HepG2 (cell line): ENCODE results near the gene EVL. TPM values are rescaled to one million over a fixed set of nuclear protein-coding genes. Genes with fewer than 3 reads are reported as not detected.

ENCODE experiments used
- ATAC-seq: fragments of 200-7000 bp; cut with Tn5 transposase; 3 replicates; pipeline ENCODE4 v1.9.1; 2020; ENCODE audit warnings: mild to moderate bottlenecking, moderate library complexity
- BruUV-seq: library from RNA; stranded (reverse); fragments of 400-500 nt; replicated peaks from 2 replicates; lab custom pipeline; 2021; lab: Mats Ljungman, UMichigan
- CTCF ChIA-PET: fragments of 300-600 bp; formaldehyde crosslinking; extraction: SDS; loops from one replicate; lab custom pipeline; 2021; ENCODE audit warnings: low total read pairs, inconsistent platforms, low intra/inter-chr PET ratio; lab: Yijun Ruan, JAX
- POLR2A ChIA-PET: fragments of 350-600 bp; sonication (Branson Sonifier 250); formaldehyde crosslinking; loops from one replicate; lab custom pipeline; 2020; ENCODE audit warnings: antibody characterized with exemption, inconsistent platforms; lab: Yijun Ruan, JAX
- DNase-seq: peaks from one replicate; pipeline ENCODE4 v3.0.0-alpha.2; 2015; ENCODE audit warnings: low spot score
- FAIRE-seq: peaks from 3 replicates; lab custom pipeline; 2011; peaks lifted over from hg19 to GRCh38; lab: Jason Lieb, UNC
- H2AFZ ChIP-seq: one replicate; pipeline ENCODE4 v1.6.1; 2011; ENCODE audit warnings: low read length, inconsistent platforms
- H3K27ac ChIP-seq: fragments of 300-600 bp; 3 replicates; pipeline ENCODE4 v1.8.0; 2011; ENCODE audit warnings: mixed run types, mild to moderate bottlenecking, mixed read lengths, low read length, inconsistent platforms; ENCODE audit not compliant: insufficient read depth; ENCODE audit errors: extremely low read length
- H3K27me3 ChIP-seq, 2 experiments: fragments of 200-600 bp in 1 of 2; 2 replicates in 1 of 2; 3 replicates in 1 of 2; pipeline versions ENCODE4 v1.6.0 to v1.8.0; 2011; ENCODE audit warnings: low read length in 2 of 2, mild to moderate bottlenecking in 2 of 2, moderate library complexity in 2 of 2, inconsistent platforms in 1 of 2; ENCODE audit not compliant: insufficient read depth in 2 of 2, control insufficient read depth in 1 of 2
- H3K36me3 ChIP-seq, 2 experiments: fragments of 200-600 bp in 1 of 2; replicated peaks in 1 of 2; 2 replicates in 1 of 2; 3 replicates in 1 of 2; pipeline versions ENCODE4 v1.5.1 to v1.8.0; 2011; ENCODE audit warnings: low read length in 2 of 2, inconsistent platforms in 1 of 2; ENCODE audit not compliant: insufficient read depth in 2 of 2, control insufficient read depth in 1 of 2
- H3K4me1 ChIP-seq: 2 replicates; pipeline ENCODE4 v1.5.1; 2012; ENCODE audit warnings: low read length, inconsistent platforms; ENCODE audit not compliant: insufficient read depth
- H3K4me2 ChIP-seq: 2 replicates; pipeline ENCODE4 v1.6.0; 2011; ENCODE audit warnings: low read depth, low read length, inconsistent platforms
- H3K4me3 ChIP-seq, 3 experiments: fragments of 200-600 bp in 1 of 3; sonication (generic), shearing (Covaris generic) in 1 of 3; replicated peaks in 1 of 3; 2 replicates each; pipeline ENCODE4 v1.5.1; 2011 to 2016; ENCODE audit warnings: low read length in 3 of 3, inconsistent platforms in 2 of 3, low read depth in 2 of 3, mild to moderate bottlenecking in 2 of 3, control low read depth in 1 of 3, mixed read lengths in 1 of 3; ENCODE audit not compliant: insufficient read depth in 1 of 3
- H3K79me2 ChIP-seq: one replicate; pipeline ENCODE4 v1.6.1; 2011; ENCODE audit warnings: low read length, inconsistent platforms; ENCODE audit not compliant: insufficient read depth
- H3K9ac ChIP-seq: 2 replicates; pipeline ENCODE4 v1.6.0; 2011; ENCODE audit warnings: mild to moderate bottlenecking, low read depth, low read length, inconsistent platforms; ENCODE audit not compliant: insufficient read depth
- H3K9me3 ChIP-seq: 2 replicates; pipeline ENCODE4 v1.5.1; 2012; ENCODE audit warnings: mild to moderate bottlenecking, low read length
- H4K20me1 ChIP-seq: 2 replicates; pipeline ENCODE4 v1.6.0; 2011; ENCODE audit warnings: inconsistent platforms, mild to moderate bottlenecking, low read length, moderate library complexity; ENCODE audit not compliant: insufficient read depth
- ADNP ChIP-seq: sonication (generic); formaldehyde crosslinking; IDR thresholded peaks from 2 replicates; pipeline ENCODE4 v1.4.0; 2020; ENCODE audit warnings: missing genetic modification reagents
- CERS6 ChIP-seq: sonication (generic); formaldehyde crosslinking; IDR thresholded peaks from 2 replicates; pipeline ENCODE4 v1.5.0; 2020; ENCODE audit warnings: missing genetic modification reagents
- GMEB2 ChIP-seq: IDR thresholded peaks from 2 replicates; pipeline ENCODE4 v1.6.1; 2016; ENCODE audit warnings: missing biosample characterization, missing genetic modification reagents, low read depth
- HHEX ChIP-seq: IDR thresholded peaks from 2 replicates; pipeline ENCODE4 v1.6.1; 2016; ENCODE audit warnings: control low read depth
- HMG20B ChIP-seq: conservative IDR thresholded peaks from 2 replicates; pipeline ENCODE4 v1.6.1; 2016; ENCODE audit warnings: missing genetic modification reagents, missing compliant biosample characterization
- HMGXB4 ChIP-seq, 2 experiments: sonication (generic) in 1 of 2; formaldehyde crosslinking in 1 of 2; IDR thresholded peaks; 2 replicates each; pipeline versions ENCODE4 v1.4.0 to v1.6.1; 2018 to 2020; ENCODE audit warnings: missing genetic modification reagents in 2 of 2, borderline replicate concordance in 1 of 2, low read depth in 1 of 2, mild to moderate bottlenecking in 1 of 2, missing biosample characterization in 1 of 2
- SMAD1 ChIP-seq: sonication (generic); formaldehyde crosslinking; IDR thresholded peaks from 2 replicates; pipeline ENCODE4 v1.4.0; 2020; ENCODE audit warnings: missing genetic modification reagents, low read depth, mild to moderate bottlenecking, borderline replicate concordance
- THAP9 ChIP-seq: sonication (generic); formaldehyde crosslinking; IDR thresholded peaks from 2 replicates; pipeline ENCODE4; 2020; ENCODE audit warnings: missing genetic modification reagents, mild to moderate bottlenecking, borderline replicate concordance
- ZNF224 ChIP-seq: sonication (generic); formaldehyde crosslinking; IDR thresholded peaks from 2 replicates; pipeline ENCODE4 v1.5.0; 2020; ENCODE audit warnings: mild to moderate bottlenecking, missing genetic modification reagents
- ZNF24 ChIP-seq: fragments of 450-650 bp; IDR thresholded peaks from 2 replicates; pipeline ENCODE4 v1.6.1; 2017; ENCODE audit warnings: antibody characterized with exemption, mild to moderate bottlenecking
- ZNF263 ChIP-seq: sonication (generic); formaldehyde crosslinking; IDR thresholded peaks from 2 replicates; pipeline ENCODE4 v1.4.0; 2020; ENCODE audit warnings: missing genetic modification reagents
- ZNF639 ChIP-seq: conservative IDR thresholded peaks from 2 replicates; pipeline ENCODE4 v1.6.1; 2018; ENCODE audit warnings: missing genetic modification reagents
- ZNF83 ChIP-seq: sonication (generic); formaldehyde crosslinking; IDR thresholded peaks from 2 replicates; pipeline ENCODE4 v1.4.0; 2020; ENCODE audit warnings: missing genetic modification reagents, mild to moderate bottlenecking, borderline replicate concordance
- WGBS: methylation state at CpG from one replicate; pipeline ENCODE4 v1.1.6; 2017; ENCODE audit warnings: low lambda C conversion rate; 5-methylcytosine and 5-hydroxymethylcytosine counted together
- in situ Hi-C: cut with HindIII; loops from 2 replicates; pipeline ENCODE4 v1.10.0; 2017; ENCODE audit warnings: low pct_unique_long_range_greater_than_20kb; ENCODE audit not compliant: extremely low pct_ligation_motif_present
- intact Hi-C: fragments of 100-400 bp; cut with micrococcal nuclease; formaldehyde crosslinking; loops from one replicate; pipeline ENCODE4 v1.10.0; 2022; ENCODE audit not compliant: unreplicated experiment
- polyA plus RNA-seq, 8 experiments: library from polyadenylated mRNA; depleted of rRNA in 3 of 8; stranded (reverse) in 7 of 8; unstranded in 1 of 8; fragments of >200 nt; fragmentation: Illumina TruSeq in 4 of 8; extraction: Trizol in 4 of 8; gene quantifications; 2 replicates each; pipeline versions ENCODE4 v1.2.1 to v1.2.3, GENCODE V29; 2011 to 2016; ENCODE audit warnings: low read depth in 4 of 8, missing spikeins in 1 of 8, mixed read lengths in 1 of 8; ENCODE audit not compliant: insufficient read depth in 1 of 8
- total RNA-seq, 5 experiments: library from RNA; depleted of rRNA; stranded (reverse); fragments of >200 nt; fragmentation: Illumina TruSeq; extraction: Trizol; gene quantifications; 2 replicates each; pipeline ENCODE4 v1.2.3, GENCODE V29; 2016; ENCODE audit warnings: low read depth in 1 of 5

EVL gene
- total and polyA plus RNA-seq, 2 of the 13 experiments (the other 11 are each of a cell fraction or from before 2014, with no cell fraction given): 15.1 to 31.2 TPM

- in situ Hi-C loops: loop anchor here (5.0 kb wide), 1 partner anchor 51 kb away; no protein-coding TSS in a partner anchor
- intact Hi-C loops: loop anchor here (1.0 kb wide), 3 partner anchors 47 to 211 kb away; no protein-coding TSS in a partner anchor
- ChIA-PET POLR2A (interaction anchor here (0.6 to 3.8 kb wide), 22 partner anchors 9 to 222 kb away, joined by 3 to 40 read pairs (median 5); no protein-coding TSS in a partner anchor), CTCF (interaction anchor here (0.8 to 2.5 kb wide), 6 partner anchors 37 to 210 kb away, joined by 3 to 12 read pairs (median 8); no protein-coding TSS in a partner anchor)
- Histone ChIP-seq H3K27ac (peak overlapping the region; percentile 76), H3K9me3 (0 out of 2 replicates have a peak, but pooled peaks cover 4% of the 10 kb centered on the region), H2AFZ (peak overlapping the region; percentile 9), H4K20me1 (no peaks in the 10 kb centered on the region), H3K9ac (peak overlapping the region; percentile 91), H3K4me2 (peak overlapping the region; percentile 99), H3K27me3 (no peaks in the 10 kb centered on the region), H3K79me2 (no peaks in the 10 kb centered on the region), H3K4me3 (peak overlapping the region; percentile 64 to 80 (median 64)), H3K4me1 (peaks cover 45% of the 10 kb centered on the region), H3K36me3 (no peaks in the 10 kb centered on the region)
- ATAC-seq (peak; percentile 98), FAIRE-seq (peak; percentile 81), DNase-seq (peak; percentile 96)
- no TSS peak for BruUV-seq
- WGBS: 1% methylated on average over 16 of the region's 62 CpGs
- no peak for TF ChIP-seq HHEX (CRISPR knock-in tag)
- peak; percentile 91 for TF ChIP-seq ZNF639 (CRISPR knock-in tag)
- 0 out of 2 replicates have a peak, but pooled peaks have one; percentile 50 for TF ChIP-seq CERS6
- TF ChIP-seq ZNF224 (CRISPR knock-in tag): no peak
- TF ChIP-seq ADNP (CRISPR knock-in tag): no peak
- TF ChIP-seq HMG20B (CRISPR knock-in tag): peak; percentile 78
- peak; percentile 96 to 99 for TF ChIP-seq HMGXB4 (CRISPR knock-in tag; IDR thresholded peaks at IDR 0.05; ENCODE audit: borderline replicate concordance in 1 of 2, low read depth in 1 of 2)
- peak; percentile 84; the same call in 1 of the 2 replicates for TF ChIP-seq THAP9 (CRISPR knock-in tag)
- no peak for TF ChIP-seq GMEB2
- 0 out of 2 replicates have a peak, but pooled peaks have one; percentile 10 for TF ChIP-seq ZNF263
- peak; percentile 20; the same call in 1 of the 2 replicates for TF ChIP-seq SMAD1 (CRISPR knock-in tag)
- TF ChIP-seq ZNF24: no peak
- TF ChIP-seq ZNF83 (CRISPR knock-in tag): no peak; the same call in 1 of the 2 replicates
These were observed 127.6 kb downstream of the EVL start for GRCh38 chr14:100192672-100193416.
